HG02970 (cell line): ENCODE measurements around the gene RBM6.
"Not testable (repeated sequence)": the region's sequence is repeated elsewhere in the genome, so short reads cannot be mapped to it uniquely, and the experiment has no call there.

ENCODE experiments used
- ATAC-seq: cut with Tn5 transposase; IDR thresholded peaks from one replicate; pipeline ENCODE4 v1.9.1; 2021; ENCODE audit warnings: mild to moderate bottlenecking, moderate library complexity, moderate number of reproducible peaks; ENCODE audit not compliant: unreplicated experiment, low FRiP score

The RBM6 gene

DNA sequence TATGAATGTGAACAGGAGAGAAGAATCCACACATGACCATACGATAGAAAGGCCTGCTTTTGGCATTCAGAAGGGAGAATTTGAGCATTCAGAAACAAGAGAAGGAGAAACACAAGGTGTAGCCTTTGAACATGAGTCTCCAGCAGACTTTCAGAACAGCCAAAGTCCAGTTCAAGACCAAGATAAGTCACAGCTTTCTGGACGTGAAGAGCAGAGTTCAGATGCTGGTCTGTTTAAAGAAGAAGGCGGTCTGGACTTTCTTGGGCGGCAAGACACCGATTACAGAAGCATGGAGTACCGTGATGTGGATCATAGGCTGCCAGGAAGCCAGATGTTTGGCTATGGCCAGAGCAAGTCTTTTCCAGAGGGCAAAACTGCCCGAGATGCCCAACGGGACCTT, 28.4 kb downstream of the RBM6 start:
- no peak for ATAC-seq

DNA sequence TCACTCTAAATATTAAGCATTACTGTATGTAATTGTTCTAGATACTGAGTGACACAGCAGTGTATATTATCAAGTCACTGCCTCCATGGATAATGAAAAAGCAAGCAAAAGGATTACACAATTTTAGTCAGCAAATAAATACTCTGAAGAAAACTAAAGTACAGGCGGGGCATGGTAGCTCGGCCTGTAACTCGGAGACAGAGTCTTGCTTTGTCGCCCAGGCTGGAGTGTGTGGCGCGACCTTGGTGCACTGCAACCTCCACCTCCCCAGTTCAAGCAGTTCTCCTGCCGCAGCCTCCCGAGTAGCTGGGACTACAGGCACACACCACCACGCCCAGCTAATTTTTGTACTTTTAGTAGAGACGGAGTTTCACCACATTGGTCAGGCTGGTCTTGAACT, 32.7 kb downstream of the RBM6 start:
- no peak for ATAC-seq

DNA sequence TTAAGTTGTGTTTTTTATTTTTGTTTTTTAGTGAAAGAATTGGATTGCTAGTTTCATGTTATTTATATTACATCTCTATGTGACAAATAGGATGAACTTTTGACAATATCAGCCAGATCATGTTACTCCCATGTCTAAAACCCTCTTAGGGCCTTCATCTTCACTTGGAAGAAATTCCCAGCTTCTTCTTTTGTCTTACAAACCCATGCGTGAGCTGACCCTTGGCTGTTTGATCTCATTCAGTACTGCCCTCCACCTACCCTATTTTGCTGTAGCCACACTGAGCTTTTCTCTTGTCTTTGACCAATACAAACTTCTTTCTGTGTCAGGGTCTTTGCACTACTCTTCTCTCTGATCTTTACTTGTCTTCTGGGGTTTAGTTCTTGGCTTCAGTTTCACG, 37.0 kb downstream of the RBM6 start:
- ATAC-seq, result no peak

DNA sequence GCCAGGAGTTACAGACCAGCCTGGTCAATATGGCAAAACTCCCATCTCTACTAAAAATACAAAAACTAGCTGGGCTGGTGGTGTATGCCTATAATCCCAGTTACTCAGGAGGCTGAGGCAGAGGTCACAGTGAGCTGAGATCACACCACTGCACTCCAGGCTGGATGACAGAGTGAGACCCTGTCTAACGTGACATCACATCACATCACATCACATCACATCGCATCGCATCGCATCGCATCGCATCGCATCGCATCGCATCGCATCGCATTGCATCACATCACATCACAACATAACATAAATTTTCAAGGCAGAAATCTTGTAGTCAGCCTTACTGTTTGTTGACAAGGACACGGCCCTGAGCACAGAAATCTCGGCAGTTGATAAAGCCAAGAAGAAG, 44.4 kb downstream of the RBM6 start:
- ATAC-seq, result no peak

DNA sequence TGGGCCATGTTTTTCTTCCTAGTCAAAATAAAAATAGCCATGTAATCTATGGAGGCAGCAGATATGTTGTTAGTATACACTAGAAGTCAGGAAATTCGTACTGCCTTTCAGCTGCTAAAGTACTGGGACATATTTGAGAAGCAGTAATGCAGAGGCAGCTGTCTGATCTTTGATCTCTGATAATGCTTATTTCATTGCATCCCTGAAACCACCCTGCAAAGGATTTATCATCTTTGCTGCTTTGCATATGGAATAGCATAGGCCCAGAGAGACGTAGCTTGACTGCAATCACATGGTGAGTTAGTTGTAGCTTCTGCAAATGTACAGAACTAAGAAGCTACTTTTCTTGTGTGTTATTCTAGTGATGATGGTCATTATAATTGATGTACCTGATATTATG, 52.4 kb downstream of the RBM6 start:
- no peak for ATAC-seq

DNA sequence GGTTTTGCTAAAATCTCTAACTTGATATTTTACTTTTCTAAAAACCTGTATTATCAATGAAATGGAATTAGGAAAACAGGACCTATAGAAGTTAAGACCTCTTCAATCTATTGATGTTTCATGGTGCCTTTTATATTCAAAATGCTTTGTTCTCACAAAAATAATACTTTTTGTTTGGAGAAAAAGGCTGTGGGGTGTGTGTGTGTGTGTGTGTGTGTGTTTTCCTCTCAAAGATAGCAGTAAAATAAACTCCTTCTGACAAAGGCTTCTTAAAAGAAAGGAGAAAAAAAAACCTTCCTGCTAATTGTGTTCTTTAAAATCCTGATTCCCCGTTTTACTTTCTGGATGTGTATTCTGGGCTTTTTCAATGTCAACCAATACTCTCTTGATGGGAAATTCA, 54.5 kb downstream of the RBM6 start:
- ATAC-seq, result no peak

DNA sequence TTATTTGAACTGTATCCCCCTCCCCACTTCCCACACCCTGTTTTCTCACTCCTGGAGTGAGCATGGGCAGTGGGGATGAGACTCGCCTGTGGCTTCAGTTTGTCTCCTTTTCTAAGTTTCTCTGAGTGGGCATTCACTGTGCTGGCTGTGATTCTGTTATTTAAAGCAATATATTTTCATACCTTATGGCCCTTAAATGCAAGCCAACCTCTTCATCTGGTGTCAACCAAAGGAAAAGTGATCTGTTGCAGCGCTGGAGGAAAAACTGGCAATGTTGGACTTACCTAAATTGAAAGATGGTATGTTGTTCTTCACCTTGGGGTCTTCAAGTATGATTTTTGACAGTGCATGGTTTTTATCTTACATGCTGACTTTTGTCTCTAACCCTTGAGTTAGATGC, 56.1 kb downstream of the RBM6 start:
- no peak for ATAC-seq

DNA sequence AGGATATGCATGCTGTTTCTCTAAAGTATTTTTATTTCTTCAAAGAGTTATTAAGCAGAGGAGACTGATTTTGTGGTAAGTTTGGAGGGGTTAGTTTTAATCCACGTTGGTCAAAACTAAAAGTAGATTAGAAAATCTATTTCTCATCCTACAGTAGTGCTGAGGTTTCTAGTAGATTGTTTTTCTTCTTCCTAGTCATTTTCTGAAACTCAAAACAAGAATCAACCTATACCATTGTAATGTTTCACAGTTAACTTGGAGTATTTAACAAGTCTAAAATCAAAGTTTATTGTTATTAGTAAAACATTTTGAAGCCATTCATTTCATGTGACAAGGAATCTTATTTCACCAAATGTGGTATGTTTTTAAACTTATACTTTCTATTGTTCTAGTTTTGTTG, 57.9 kb downstream of the RBM6 start:
- ATAC-seq, result no peak

DNA sequence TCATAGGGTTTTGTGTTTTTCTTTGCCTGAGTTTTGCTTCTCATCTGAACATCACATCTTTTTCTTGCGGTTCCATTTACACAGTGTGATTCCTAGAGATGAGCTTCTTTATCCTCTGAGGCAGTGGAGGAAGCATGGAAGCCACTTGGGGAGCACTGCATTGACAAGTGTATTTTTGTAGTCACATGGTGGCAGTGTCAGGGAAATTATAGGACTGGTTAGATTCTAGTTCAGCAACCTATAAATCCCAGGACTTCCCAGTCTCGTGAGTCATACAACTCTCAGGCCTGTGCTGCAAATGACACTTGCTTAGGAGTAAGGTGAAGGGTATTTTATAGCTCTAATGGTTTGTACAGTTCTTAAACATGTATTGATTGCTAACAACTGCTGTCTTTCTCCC, 58.4 kb downstream of the RBM6 start:
- no peak for ATAC-seq

DNA sequence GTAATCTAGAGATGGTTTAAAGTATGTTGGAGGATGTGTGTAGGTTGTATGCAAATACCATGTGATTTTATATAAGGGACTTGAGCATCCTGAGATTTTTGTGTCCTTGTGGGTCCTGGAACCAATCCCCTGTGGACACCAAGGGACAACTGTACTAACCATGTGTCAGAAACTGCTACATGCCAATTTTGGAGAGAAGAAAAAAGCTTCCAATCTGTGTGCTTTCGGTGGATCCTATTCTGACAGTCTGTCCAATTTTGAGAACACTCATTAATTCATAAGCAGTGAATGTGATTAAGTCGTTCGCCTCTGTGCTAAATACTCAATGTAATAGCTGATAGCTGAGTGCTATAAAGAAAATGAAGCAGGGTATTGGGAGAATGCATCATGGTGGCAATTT, 61.6 kb downstream of the RBM6 start:
- no peak for ATAC-seq

DNA sequence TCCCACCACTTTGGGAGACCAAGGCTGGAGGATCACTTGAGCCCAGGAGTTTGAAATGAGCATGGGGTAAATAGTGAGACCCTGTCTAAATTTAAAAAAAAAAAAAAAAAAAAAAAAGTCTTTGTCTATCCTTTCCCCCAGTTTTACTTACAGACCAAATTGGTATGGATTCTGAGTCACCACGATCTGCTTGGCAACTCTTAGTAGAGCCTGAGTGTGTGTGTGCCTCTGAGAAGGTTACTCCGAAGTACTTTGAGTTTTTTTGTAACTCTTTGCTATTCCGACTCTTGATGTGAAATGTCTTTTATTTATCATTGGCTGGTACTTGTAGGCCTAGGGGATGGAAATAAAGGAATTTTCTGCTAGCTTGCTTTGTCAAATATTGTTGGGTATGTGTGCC, 63.3 kb downstream of the RBM6 start:
- no peak for ATAC-seq

DNA sequence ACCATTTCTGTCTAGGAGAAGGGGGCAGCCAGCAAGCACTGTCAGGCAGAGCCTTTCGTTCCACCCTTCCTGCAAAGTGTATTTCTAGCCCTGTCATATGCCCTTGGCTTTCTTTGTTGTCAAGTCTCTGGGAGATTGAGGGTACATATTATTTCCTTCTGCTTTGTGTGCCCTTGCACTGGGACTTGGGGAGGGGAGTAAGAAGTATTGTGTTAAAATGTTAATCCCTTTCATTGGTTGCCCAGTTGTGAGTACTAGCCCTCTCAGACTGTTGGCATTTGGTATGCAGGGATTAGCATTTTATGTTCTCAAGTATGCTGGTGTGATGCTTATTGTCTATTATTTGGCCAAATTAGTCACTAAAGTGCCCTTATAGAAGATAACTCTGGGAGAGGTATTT, 63.9 kb downstream of the RBM6 start:
- no peak for ATAC-seq

DNA sequence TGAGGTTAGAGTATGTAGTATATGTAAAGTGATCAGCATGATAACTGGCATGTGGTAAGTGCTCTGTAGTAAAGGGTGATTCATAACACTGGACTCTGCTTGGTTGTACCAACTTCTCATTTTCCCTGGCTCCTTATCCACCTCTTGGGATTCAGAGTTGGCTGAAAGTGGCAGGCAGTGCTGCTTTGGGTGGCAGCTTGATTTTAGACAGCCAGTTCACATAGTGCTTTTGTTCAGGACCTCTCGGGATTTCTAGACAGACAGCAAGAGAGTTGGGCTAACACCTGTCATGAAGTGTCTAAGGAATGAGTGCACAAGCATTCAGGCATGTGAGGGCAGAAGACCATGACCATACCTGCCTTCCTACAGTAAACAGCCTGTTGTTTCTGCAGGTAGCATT, 69.0 kb downstream of the RBM6 start:
- ATAC-seq, result no peak

DNA sequence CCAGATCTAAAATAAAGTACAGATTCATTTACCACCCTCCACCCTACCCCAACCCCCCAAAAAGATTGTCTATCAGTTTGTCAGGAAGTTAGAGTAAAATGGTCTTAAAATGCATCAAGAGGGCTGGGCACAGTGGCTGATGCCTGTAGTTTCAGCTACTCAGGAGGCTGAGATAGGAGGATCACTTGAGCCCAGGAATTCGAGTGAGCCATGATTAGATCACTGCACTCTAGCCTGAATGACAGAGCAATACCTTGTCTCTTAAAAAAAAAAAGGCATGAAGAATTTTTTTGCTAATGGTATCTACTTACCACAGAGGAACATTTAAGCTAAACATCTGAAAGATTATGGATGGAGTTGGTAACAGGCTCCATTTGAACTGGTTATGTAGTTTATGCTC, 71.0 kb downstream of the RBM6 start:
- no peak for ATAC-seq

DNA sequence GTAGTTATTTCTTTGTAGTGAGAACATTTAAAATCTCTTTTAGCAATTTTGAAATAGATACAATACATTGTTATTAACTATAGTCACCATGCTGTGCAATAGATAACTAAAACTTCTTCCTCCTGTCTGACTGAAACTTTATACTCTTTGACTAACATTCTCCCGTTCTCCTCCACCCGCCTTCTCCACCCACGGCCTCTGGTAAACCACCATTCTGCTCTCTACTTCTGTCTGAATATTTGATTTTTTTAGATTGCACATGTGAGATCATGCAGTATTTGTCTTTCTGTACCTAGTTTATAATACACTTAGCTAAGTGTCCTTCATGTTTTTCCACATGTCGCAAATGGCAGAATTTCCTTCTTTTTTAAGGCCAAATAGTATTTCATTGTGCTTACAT, 76.0 kb downstream of the RBM6 start:
- ATAC-seq, result no peak

DNA sequence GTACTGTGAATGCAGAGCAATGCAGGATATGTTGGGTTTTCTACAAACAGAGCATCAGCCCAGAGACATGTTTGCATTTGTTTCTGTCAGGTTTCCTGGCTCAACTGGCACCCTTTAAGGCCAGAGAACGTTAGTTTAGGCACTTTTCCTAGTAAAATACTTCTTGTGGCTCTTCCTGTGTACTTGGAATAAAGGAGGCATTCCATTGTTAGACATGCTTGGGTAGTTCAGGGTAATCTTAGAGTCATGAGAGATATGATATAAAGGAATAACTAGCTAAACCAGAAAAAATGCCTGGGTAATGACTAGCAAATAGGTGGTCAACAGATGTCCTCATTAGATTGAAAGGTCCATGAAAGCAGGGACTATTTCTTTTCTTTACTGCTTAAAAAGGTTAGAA, 88.4 kb downstream of the RBM6 start:
- no peak for ATAC-seq

DNA sequence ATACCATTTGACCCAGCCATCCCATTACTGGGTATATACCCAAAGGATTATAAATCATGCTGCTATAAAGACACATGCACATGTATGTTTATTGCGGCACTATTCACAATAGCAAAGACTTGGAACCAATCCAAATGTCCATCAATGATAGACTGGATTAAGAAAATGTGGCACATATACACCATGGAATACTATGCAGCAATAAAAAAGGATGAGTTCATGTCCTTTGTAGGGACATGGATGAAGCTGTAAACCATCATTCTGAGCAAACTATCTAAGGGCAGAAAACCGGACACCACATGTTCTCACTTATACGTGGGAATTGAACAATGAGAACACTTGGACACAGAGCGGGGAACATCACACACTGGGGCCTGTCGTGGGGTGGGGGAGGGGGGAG, 91.3 kb downstream of the RBM6 start:
- ATAC-seq, result not testable (repeated sequence)

DNA sequence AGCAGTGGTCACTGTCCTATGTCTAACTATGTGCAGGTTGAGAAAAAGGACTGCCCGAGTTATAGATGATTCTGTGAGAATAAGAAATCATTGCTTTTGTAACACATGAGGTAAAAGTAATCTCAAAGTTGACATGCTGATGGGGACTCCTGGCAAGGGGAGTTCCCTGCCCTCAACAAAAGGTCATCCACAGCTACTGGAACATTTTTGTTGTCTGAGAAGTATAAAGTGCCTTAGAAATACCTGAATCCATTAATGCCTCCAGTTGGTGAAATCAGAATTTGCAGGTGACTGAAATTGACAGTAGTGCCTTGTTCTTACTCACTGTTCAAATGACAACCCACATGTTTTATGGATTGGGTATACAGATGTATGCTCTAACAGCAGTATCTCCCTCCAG, 105.0 kb downstream of the RBM6 start:
- ATAC-seq, result no peak

DNA sequence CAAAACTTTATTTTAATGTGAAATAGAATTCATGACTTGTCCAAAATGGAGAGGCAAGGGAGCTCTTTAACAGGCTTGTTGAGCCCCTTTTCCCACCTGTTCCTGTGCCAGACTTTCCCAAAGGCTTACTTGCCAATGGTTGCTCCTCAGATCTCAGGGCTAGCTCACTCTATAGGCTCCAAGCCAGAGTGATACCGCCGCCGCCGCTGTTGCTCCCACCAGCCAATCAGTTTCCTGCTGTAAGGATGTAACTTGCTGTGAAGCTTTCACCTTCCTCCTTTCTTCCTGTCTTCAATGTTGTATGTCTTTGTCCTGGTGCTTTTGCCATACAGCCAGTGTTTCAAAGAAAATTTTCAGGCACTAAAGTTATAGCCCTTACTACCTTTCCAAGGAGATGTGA, 107.5 kb downstream of the RBM6 start:
- no peak for ATAC-seq

DNA sequence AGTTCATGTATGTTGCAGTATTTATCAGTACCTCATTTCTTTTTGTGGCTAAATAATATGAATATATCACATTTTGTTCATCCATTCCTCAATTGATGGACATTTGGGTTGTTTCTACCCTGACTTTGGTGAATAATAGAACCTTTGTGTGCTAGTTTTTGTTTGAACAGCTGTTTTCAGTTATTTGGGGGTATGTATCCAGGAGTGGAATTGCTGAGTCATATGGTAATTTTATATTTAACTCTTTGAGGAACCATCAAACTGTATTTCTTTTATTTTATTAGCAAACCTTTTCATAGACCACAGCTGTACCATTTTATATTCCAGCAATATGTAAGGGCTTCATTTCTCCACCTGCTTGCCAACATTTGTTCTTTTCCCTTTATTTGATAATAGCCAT, 110.4 kb downstream of the RBM6 start:
- no peak for ATAC-seq

DNA sequence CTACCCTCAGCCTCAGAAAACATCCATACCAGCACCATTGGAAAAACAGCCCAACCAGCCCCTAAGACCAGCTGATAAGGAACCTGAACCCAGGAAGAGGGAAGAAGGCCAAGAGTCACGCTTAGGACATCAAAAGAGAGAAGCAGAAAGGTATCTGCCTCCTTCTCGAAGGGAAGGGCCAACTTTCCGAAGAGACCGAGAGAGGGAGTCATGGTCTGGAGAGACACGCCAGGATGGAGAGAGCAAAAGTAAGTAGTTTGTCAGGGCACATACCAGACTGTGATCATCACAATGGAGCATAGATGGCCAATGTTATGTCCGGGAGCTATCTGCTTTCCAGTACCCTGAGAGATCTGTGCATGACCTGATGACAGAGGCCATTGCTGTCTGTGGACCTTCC, 117.8 kb downstream of the RBM6 start:
- no peak for ATAC-seq

DNA sequence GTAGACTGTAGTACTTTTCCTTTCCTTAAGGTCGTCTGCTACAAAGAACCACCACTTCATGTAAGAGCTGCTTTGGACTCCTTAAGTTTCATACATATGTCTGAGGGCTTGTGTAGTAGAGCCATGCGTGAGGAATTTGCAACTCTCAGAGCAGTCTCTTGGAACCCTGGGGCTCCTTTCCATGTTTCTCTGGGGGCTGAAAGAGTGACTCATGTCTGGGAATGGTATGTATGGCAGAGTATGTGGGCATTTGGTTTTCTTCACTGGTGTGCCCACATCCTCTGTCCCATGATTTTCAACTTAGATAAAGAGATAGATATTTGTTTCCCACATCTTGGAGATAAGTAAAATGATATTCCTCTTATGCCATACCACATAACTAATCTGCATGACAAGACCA, 128.2 kb downstream of the RBM6 start:
- no peak for ATAC-seq

DNA sequence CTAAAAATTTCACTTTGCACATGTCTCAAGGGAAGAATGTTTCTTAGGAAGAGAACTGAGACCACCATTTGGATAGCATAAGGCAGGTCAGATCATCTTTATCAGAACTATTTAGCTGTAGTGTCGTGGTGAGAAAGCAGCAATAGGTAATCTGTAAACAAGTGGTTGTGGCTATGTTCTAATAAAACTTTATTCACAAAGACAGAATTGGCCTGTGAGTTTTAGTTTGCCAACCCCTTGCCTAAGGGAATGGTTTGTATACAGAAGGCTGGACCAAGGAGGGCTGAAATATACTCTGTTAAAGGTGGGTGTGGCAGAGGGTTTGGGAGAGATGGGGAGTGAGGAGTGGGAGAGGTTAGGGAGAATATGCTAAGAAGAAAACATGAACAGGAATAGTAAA, 138.1 kb downstream of the RBM6 start:
- ATAC-seq, result no peak

DNA sequence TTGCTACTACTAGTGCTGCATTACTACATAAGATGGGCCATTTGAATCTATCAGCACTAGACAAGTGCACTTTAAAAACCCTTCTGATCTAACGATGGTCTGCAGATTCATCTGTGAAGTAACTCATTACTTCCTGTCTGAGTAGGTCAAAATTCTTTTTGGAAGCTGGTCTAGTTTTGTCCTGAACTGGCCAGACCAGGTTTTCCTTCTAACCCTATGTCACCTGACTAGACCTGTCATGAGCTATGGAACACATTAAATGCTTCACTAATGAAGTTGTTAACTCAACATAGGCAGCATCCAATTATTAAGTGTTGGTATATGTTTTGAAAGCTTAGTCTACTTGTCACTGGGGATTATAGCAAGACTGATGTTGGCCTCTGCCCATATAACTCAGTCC, 138.7 kb downstream of the RBM6 start:
- no peak for ATAC-seq
